KMS-11 (cell line): Measurements from ENCODE around the gene TMC8.

Experiments
- H2AFZ ChIP-seq: fragments of 200-600 bp; sonication (generic); 2 replicates; pipeline ENCODE4 v1.6.1; 2016; ENCODE audit warnings: antibody characterized with exemption, mixed run types, low read depth
- H3K27ac ChIP-seq: fragments of 200-600 bp; sonication (generic); 2 replicates; pipeline ENCODE4 v1.6.1; 2016; ENCODE audit warnings: mild to moderate bottlenecking, mixed run types
- H3K27me3 ChIP-seq: fragments of 200-600 bp; sonication (generic); 2 replicates; pipeline ENCODE4 v1.6.1; 2017; ENCODE audit warnings: mild to moderate bottlenecking, low read depth, mixed run types, moderate library complexity; ENCODE audit not compliant: insufficient read depth
- H3K36me3 ChIP-seq: fragments of 200-600 bp; sonication (generic); 2 replicates; pipeline ENCODE4 v1.6.1; 2017; ENCODE audit warnings: mild to moderate bottlenecking, mixed run types; ENCODE audit not compliant: insufficient read depth
- H3K4me1 ChIP-seq: fragments of 200-600 bp; sonication (generic); 2 replicates; pipeline ENCODE4 v1.6.1; 2016; ENCODE audit warnings: mild to moderate bottlenecking, low read depth, mixed run types; ENCODE audit not compliant: poor library complexity, severe bottlenecking
- H3K4me2 ChIP-seq: fragments of 200-600 bp; sonication (generic); 2 replicates; pipeline ENCODE4 v1.7.0; 2016; ENCODE audit warnings: mild to moderate bottlenecking, mixed run types
- H3K4me3 ChIP-seq: fragments of 200-600 bp; sonication (generic); IDR thresholded peaks from 2 replicates; pipeline ENCODE4 v1.6.1; 2017; ENCODE audit warnings: low read depth, low read length, mixed read lengths; ENCODE audit not compliant: insufficient read depth
- H3K79me2 ChIP-seq: fragments of 200-600 bp; sonication (generic); 2 replicates; pipeline ENCODE4 v1.6.1; 2016; ENCODE audit warnings: low read depth, mixed run types; ENCODE audit not compliant: insufficient read depth
- H3K9ac ChIP-seq: fragments of 200-600 bp; sonication (generic); 2 replicates; pipeline ENCODE4 v1.6.1; 2016; ENCODE audit warnings: mild to moderate bottlenecking, mixed run types
- H4K20me1 ChIP-seq: fragments of 200-600 bp; sonication (generic); 2 replicates; pipeline ENCODE4 v1.6.1; 2016; ENCODE audit warnings: mild to moderate bottlenecking, mixed run types; ENCODE audit not compliant: insufficient read depth
- TF ChIP-seq, protein P1 (sequence below): fragments of 200-600 bp; sonication (generic); conservative IDR thresholded peaks from 2 replicates; pipeline ENCODE4 v1.6.1; 2017; ENCODE audit warnings: low read depth, mild to moderate bottlenecking, antibody characterized with exemption, low read length, moderate library complexity, mixed read lengths

The TMC8 gene

GRCh38 chr17:78172249-78173051 is 41.9 kb downstream of the TMC8 start:
- H3K79me2 ChIP-seq: peaks cover 53% of the 10 kb centered on the region
- no peak overlapping the region for H3K4me3 ChIP-seq
- H3K4me2 ChIP-seq: peak overlapping the region; percentile 50
- H3K4me1 ChIP-seq: peaks cover 85% of the 10 kb centered on the region
- H4K20me1 ChIP-seq: no peaks in the 10 kb centered on the region
- peaks cover 9% of the 10 kb centered on the region; the same call in 1 of the 2 replicates for H3K36me3 ChIP-seq
- peak overlapping the region; percentile 8; the same call in 1 of the 2 replicates for H3K9ac ChIP-seq
- peak overlapping the region; percentile 72 for H3K27ac ChIP-seq
- H3K27me3 ChIP-seq: no peaks in the 10 kb centered on the region
- TF ChIP-seq, protein P1, sequence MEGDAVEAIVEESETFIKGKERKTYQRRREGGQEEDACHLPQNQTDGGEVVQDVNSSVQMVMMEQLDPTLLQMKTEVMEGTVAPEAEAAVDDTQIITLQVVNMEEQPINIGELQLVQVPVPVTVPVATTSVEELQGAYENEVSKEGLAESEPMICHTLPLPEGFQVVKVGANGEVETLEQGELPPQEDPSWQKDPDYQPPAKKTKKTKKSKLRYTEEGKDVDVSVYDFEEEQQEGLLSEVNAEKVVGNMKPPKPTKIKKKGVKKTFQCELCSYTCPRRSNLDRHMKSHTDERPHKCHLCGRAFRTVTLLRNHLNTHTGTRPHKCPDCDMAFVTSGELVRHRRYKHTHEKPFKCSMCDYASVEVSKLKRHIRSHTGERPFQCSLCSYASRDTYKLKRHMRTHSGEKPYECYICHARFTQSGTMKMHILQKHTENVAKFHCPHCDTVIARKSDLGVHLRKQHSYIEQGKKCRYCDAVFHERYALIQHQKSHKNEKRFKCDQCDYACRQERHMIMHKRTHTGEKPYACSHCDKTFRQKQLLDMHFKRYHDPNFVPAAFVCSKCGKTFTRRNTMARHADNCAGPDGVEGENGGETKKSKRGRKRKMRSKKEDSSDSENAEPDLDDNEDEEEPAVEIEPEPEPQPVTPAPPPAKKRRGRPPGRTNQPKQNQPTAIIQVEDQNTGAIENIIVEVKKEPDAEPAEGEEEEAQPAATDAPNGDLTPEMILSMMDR: no peak
- H2AFZ ChIP-seq: no peak overlapping the region

GRCh38 chr17:78173097-78173715 is 42.6 kb downstream of the TMC8 start:
- H3K36me3 ChIP-seq: peaks cover 9% of the 10 kb centered on the region; the same call in 1 of the 2 replicates
- no peaks in the 10 kb centered on the region for H4K20me1 ChIP-seq
- H3K79me2 ChIP-seq: peaks cover 48% of the 10 kb centered on the region
- H3K4me1 ChIP-seq: peaks cover 85% of the 10 kb centered on the region
- H3K27me3 ChIP-seq: no peaks in the 10 kb centered on the region
- H3K9ac ChIP-seq: peak overlapping the region; percentile 8; the same call in 1 of the 2 replicates
- H3K27ac ChIP-seq: peak overlapping the region; percentile 72
- no peak overlapping the region for H2AFZ ChIP-seq
- peak overlapping the region; percentile 50 for H3K4me2 ChIP-seq
- TF ChIP-seq, protein P1: no peak; the same call in 1 of the 2 replicates
- H3K4me3 ChIP-seq: no peak overlapping the region

- Histone ChIP-seq H3K9ac (peak overlapping the region; percentile 17; the same call in 1 of the 2 replicates), H3K4me3 (no peak overlapping the region), H2AFZ (no peak overlapping the region), H4K20me1 (no peaks in the 10 kb centered on the region), H3K36me3 (peaks cover 9% of the 10 kb centered on the region; the same call in 1 of the 2 replicates), H3K4me1 (peaks cover 94% of the 10 kb centered on the region), H3K79me2 (peaks cover 42% of the 10 kb centered on the region), H3K4me2 (peak overlapping the region; percentile 50), H3K27ac (peak overlapping the region; percentile 72), H3K27me3 (no peaks in the 10 kb centered on the region)
- TF ChIP-seq, protein P1: peak; percentile 9; the same call in 1 of the 2 replicates
Measured at GRCh38 chr17:78174346-78174869, 43.8 kb downstream of the TMC8 start.

- Histone ChIP-seq H3K36me3 (peaks cover 9% of the 10 kb centered on the region; the same call in 1 of the 2 replicates), H3K9ac (peak overlapping the region; percentile 17; the same call in 1 of the 2 replicates), H4K20me1 (no peaks in the 10 kb centered on the region), H3K27me3 (no peaks in the 10 kb centered on the region), H2AFZ (no peak overlapping the region), H3K4me1 (peaks cover 95% of the 10 kb centered on the region), H3K4me2 (peak overlapping the region; percentile 50), H3K4me3 (no peak overlapping the region), H3K27ac (peak overlapping the region; percentile 72), H3K79me2 (peaks cover 42% of the 10 kb centered on the region)
- TF ChIP-seq, protein P1: peak; percentile 11; the same call in 1 of the 2 replicates
Measured at GRCh38 chr17:78174870-78175642, 44.5 kb downstream of the TMC8 start.
